NCI-H1048 (cell line): Measurements from ENCODE around the gene TTC33.
"Not testable (repeated sequence)": the region's sequence is repeated elsewhere in the genome, so short reads cannot be mapped to it uniquely, and the experiment has no call there.

ENCODE experiments used
- DNase-seq: peaks from one replicate; lab custom pipeline; 2025; lab: John Stamatoyannopoulos, UW

TTC33 gene

GRCh38 chr5:40780199-40780598 is 24.4 kb upstream of the TTC33 start:
- DNase-seq, result no peak

DNA sequence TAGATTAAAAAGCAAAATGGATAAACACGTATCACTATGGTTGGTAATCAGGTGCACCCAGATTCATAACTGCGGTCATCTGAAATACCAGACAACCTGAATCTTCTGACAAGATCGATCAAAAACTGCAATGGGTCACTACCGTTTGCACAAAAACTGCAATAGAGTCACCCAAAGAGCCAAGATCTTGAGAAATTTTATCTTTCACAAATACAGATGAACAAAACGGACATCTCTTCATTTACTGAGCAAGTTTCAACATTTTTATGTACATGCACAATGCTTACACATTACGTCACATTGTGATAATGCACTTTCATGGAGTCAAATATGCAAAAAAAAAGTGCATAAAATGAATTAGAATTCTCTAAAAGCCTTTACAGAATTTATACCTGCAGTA is 23.8 kb upstream of the TTC33 start:
- DNase-seq, result no peak

DNA sequence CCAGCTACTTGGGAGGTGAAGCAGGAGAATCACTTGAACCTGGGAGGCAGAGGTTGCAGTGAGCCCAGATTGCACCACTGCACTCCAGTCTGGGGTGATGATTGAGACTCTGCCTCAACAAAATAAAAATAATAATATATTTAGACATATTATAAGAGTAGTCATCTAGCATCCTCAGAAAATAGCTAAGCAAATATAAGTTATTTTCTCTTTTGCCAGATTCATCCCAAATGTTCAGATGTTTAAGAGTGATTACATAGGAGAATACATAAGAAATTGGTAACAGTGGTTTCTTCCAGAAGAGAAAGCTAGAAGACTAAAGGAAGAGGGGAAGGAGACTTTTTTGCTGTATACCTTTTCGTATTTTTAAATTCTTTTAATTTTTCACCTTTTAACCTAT is 22.4 kb upstream of the TTC33 start:
- DNase-seq, result no peak

DNA sequence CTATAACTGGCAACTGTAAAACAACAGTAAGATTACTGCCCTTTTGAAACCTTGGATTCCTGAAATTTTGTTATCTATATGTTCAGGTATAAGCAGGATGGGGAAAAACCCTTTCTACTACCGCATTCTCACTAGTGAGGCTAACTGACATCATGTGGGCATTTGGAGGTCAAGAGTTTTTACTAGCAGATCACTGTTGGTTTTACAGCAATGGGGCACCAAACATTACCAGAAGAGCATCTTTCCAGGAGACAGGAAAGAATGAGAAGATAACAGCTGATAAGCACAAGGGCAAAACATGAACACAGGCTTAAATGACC is 20.9 kb upstream of the TTC33 start:
- DNase-seq, result no peak

DNA sequence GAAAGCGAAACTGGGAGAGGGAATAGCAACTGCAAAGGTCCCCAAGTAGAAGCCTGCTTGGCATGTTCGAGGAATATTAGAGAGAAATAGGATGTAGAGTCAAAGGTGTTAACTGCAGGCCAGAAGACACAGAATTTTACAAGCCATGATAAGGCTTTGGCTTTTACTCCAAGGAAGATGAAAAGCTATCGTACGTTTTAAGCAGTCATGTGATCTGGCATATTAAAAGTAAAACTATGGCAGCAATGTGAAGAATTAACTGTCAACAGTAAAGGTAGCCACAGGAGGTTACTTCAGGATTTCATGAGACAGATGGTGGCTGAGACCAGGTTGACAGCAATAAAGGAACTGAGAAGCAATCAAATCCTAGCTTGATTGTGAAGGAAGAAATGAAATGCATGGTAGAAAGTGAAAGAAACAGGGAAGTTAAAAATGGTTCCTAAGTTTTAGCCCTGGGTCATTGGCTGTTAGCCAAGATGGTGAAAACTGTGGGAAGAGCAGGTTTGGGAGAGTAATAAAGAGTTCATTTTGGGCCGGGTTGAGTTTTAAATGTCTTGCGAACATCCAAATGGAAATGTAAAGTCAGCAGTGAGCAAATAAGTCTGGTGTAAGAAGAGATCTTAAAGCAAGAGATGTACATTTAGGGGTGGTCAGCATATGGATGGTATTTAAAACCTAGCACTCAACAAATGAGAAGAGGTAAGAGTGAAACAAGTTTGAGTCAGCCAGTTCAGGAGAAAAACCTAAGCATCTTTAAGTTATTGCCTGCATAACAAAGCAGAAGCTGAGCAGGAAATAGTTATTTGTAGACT is 20.3 kb upstream of the TTC33 start:
- no peak for DNase-seq

DNA sequence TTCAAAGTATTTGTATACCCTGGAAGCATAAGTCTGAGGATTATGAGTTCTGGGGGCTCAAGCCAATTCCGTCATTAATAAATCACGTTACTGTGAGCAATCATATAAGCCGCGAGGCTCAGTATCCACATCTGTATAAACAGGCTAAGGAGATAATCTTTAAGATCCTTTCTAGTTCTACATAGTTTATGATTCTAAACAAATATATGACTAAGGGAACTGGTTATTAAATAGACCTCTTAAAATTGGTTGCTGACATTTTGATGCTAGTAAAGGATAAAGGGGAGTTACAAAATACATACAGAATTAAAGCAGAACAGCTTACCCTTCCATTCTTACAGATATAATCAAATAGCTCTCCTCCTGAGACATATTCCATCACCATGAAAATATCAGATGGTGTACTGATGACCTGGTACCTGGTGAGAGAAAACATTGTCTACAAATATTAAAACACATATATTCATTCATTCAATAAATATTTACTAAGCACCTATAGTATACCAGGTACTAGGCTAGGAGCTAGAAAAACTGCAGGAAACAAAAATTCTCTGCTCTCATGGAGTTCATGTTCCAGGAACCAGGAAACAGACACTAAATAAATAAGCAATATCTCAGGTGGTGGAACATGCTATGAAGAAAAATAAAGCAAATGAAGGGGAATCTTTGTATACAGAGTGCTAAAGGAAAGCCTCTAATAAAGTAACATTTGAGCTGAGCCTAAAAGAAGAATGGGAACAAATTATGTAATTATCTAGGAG is 19.5 kb upstream of the TTC33 start:
- DNase-seq, result no peak

DNA sequence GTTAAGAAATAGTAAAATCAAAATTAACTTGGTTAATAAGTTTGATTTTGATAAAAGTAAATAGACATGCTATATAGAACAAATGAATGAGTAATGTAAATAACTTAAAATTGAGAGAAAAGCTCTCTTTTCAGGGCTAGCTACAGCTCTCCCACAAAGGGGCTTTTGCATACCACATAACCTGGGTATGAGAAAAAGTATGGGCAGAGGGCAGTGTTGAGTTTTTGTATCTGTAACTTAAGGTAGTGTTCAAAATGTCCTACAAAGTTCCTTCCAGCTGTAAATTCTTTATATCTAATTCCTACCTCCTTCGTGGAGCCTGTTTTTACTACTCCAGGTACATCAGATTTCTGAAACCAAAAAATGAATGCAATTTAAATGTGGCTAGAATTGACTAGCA is 18.9 kb upstream of the TTC33 start:
- DNase-seq, result no peak

GRCh38 chr5:40770764-40771163 is 15.0 kb upstream of the TTC33 start:
- no peak for DNase-seq

GRCh38 chr5:40762705-40763104 is 6.9 kb upstream of the TTC33 start:
- no peak for DNase-seq

DNA sequence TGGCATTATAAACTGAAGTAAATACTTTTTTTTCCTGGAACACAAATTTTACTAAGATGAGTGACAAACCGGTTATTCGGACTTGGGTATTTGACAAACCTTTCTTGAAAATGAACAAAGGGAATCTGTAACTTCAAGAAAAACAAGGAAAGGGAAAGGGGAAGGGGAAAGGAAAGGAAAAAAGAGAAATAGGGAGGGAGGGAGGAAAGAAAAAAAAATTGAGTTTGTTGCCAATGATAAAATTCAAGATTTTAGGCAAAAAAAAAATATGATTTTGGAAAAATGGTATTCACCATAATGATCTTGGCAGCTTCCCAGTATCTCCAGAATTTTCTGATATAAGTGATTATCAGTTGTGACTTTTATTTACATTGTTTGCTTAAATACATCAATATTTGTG is 1.6 kb upstream of the TTC33 start:
- no peak for DNase-seq

DNA sequence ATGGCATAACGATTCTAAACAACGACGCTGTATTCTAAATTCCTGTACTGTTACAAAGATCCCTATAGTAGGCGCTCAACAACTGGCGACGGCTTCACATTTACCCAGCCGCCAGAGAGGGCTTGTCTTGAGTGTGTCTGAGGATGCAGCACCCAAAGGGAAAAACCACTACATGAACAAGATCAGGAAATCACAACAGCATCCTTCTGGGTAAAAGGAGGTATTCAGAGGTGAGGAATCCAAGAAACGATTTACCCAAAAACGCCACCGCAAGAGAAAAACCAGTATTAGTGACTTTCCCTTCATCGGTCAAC is 711 bp downstream of the TTC33 start:
- DNase-seq, result peak; percentile 40

- DNase-seq, result no peak
Measured at GRCh38 chr5:40754381-40755092, 1.2 kb downstream of the TTC33 start.

GRCh38 chr5:40746703-40747102 is 9.1 kb downstream of the TTC33 start:
- no peak for DNase-seq

DNA sequence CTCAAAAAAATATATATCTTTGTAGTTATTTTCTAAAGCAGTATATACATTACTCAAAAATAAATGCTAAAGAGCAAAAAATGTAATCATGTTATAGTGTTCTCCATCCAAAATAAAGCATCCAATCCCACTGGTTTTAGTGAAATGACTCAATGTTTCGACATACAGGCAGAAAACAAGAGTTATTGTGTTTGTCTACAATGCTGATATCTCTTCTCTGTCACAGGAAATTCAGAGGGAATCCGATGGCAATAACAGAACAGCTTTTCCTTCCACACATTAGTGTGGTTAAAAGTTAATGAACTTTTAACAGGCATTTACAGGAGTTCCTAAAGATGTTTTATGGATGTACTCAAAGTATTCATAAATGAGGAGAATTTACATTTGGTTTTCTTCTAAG is 12.0 kb downstream of the TTC33 start:
- DNase-seq, result no peak

DNA sequence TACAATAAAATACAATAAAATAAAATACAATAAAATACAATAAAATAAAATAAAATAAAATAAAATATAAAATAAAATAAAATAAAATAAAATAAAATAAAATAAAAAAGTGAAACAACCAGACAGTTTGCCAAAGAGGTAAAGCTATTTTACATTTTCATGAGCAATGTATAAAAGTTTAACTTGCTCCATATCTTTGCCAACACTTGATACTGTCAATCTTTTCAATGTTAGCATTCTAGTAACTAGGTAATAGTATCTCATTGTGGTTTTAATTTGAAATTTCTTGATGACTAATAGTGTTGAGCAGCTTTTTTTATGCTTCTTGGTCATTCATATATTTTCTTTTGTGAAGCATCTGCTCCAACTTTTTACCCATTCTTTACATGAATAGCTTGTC is 17.3 kb downstream of the TTC33 start:
- DNase-seq, result no peak

DNA sequence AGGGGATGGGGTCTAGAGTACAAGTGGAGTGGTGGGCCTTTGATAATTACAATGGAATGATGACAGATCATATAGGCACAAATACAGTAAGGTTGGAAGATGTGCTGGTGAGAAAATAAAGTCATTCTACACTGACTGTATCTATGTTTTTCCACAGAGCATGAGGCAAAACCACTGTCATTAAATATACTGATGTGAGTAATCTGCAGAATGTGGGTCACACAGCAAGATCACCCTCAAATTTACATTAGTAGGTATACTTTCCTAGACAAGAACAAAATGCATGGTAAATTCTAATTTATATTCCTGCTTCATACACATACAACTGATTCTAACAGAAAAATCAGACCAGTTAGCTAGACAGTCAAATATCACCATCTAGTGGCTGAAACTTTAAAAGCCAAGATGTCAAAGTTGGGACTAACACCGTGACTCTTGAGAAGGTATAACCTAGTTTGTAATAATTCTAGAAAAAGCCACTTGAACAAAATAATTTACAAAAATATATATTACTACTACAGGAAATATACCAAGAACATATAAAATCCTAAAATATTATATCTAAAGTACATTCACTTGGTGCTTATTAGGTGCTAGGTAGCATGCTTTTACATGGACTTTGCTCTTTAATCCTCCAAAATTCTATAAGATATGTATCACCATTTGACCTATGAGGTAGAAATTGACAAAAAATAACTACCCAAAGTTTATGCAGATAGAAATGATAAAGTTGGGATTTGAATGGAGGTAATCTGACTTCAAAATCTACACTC is 19.5 kb downstream of the TTC33 start:
- DNase-seq, result no peak

DNA sequence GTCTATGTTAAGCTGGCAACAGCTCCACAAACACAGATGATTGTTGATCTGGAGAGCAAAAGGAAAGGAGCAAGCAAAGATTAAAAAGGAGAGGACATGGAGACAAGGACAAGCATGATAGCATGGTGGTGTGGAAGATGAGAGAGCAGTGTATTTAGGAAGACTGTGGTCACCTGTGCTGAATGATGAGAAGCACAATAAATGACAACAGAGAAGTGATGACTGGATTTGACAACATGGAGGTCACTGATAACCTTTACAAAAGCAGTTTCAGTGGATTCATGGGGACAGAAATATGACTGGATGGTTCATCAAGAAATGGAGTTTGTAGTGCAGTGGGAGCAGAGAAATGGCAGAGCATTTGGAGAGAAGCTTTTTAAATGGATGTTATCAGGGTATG is 20.2 kb downstream of the TTC33 start:
- no peak for DNase-seq

DNA sequence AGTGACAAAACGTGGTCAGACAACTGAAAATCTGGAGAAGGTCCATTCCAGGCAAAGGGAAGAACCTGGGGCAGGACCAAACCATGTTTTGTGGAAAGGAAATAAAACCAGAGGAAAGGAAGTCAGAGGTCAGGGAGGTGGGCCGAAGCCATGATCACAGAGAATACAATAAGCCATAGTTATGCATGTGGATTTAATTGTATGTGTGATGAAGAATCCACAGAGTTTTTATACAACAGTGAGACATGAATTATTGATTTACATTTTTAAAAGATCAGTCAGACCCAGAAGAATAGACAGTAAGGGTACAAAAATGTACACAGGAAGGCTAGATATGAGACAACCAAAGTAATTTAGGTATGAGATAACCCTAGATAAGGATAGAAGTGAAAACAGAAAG is 20.8 kb downstream of the TTC33 start:
- no peak for DNase-seq

DNA sequence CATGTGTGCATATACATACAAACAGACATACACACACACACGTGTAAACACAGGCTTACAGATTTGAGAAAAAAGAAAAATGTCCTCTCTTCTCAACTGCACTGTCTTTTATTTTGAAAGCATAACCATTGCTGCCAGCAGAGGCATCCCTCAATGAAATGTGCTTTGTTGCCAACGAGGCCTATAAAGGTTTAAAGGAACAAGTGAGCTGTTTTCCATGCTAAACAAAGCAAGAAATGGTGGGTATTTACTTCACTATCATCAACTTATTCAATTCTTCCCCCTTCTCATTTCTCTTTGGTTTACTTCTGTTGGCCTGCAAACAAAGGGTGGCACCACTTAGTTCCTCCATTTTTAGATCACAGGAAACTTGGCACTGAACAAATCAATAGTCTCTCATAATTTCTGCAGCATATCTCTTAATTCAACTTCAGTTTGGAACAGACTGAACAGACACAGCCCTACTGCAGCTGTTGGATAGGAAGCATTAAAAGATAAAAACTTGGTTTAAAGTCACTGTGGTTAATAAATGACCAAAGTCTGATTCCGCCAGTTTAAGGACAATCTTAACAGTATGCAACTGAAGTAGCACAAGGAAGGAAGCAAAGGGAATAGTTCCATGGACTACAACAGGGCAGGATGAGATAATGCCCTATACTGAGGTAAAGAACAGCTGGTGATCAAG is 21.7 kb downstream of the TTC33 start:
- DNase-seq, result no peak

DNA sequence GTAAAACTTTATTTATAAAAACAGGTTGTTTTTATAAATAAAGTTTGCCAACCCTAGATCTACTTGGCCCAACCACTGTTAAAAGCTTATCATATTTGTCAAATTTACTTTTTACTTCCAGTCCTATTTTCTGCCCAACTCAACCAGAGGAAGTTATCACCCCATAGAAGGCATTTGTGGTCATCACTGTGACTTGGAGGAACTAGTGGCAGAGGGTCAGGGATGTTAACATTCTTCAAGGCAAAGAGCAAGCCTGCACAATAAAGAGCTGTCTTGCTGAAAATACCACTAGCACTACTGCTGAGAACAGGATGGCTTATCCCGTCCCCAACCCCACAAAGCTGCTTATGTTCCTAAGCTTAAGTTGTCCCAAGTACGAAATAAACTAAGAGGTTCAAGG is 22.3 kb downstream of the TTC33 start:
- DNase-seq, result no peak

DNA sequence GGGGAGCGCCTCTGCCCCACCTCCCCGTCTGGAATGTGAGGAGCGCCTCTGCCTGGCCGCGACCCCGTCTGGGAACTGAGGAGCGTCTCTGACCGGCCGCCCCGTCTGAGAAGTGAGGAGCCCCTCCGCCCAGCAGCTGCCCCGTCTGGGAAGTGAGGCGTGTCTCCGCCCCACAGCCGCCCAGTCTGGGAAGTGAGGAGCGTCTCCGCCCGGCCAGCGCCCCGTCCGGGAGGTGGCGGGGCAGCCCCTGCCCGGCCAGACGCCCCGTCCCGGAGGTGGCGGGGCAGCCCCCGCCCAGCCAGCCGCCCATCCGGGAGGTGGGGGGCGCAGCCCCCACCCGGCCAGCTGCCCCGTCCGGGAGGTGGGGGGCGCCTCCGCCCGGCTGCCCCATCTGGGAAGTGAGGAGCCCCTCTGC is 33.3 kb downstream of the TTC33 start:
- DNase-seq, result not testable (repeated sequence)

DNA sequence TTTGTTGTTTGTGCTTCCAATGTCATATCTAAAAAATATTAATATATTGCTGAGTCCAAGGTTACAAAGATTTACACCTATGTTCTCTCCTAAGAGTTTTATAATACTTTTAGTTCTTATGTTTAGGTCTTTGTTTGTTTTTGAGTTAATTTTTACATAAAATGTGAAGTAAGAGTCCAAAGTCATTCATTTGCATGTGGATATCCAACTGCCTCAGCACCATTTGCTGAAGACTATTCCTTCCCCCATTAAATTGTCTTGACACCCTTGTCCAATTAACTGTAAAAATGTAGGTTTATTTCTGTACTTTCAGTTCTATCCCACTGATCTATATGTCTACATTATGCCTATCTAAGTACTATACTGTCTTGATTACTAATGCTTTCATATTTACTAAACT is 35.7 kb downstream of the TTC33 start:
- DNase-seq, result no peak
